ENCODE measurements around the gene CST8.

GRCh38 chr20:23488470-23488869 lies 2.4 kb upstream of the CST8 start:
- TF ChIP-seq, protein P1, sequence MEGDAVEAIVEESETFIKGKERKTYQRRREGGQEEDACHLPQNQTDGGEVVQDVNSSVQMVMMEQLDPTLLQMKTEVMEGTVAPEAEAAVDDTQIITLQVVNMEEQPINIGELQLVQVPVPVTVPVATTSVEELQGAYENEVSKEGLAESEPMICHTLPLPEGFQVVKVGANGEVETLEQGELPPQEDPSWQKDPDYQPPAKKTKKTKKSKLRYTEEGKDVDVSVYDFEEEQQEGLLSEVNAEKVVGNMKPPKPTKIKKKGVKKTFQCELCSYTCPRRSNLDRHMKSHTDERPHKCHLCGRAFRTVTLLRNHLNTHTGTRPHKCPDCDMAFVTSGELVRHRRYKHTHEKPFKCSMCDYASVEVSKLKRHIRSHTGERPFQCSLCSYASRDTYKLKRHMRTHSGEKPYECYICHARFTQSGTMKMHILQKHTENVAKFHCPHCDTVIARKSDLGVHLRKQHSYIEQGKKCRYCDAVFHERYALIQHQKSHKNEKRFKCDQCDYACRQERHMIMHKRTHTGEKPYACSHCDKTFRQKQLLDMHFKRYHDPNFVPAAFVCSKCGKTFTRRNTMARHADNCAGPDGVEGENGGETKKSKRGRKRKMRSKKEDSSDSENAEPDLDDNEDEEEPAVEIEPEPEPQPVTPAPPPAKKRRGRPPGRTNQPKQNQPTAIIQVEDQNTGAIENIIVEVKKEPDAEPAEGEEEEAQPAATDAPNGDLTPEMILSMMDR (IDR thresholded peaks at IDR 0.05) = no peak
- TF ChIP-seq EP300 (IDR thresholded peaks at IDR 0.05) (no peak), POLR2AphosphoS5 (IDR thresholded peaks at IDR 0.05) (no peak)
